WTC11 (cell line): ENCODE results near the gene PITPNC1.
A peak's percentile ranks its signal among the peaks of the same experiment; 100 is the strongest.

Experiments used
- ATF3 ChIP-seq: sonication (generic); formaldehyde crosslinking; conservative IDR thresholded peaks from 2 replicates; pipeline ENCODE4 v1.8.1; 2022; ENCODE audit warnings: mild to moderate bottlenecking, missing genetic modification reagents
- CTCF ChIP-seq: fragments of 200-600 bp; IDR thresholded peaks from 2 replicates; pipeline ENCODE4 v1.8.0; 2022; ENCODE audit warnings: antibody characterized with exemption
- ERG ChIP-seq: fragments of 250-450 bp; sonication (Bioruptor Pico); IDR thresholded peaks from 2 replicates; pipeline ENCODE4 v1.8.0; 2021; ENCODE audit warnings: mild to moderate bottlenecking
- FOXJ3 ChIP-seq: sonication (generic); formaldehyde crosslinking; IDR thresholded peaks from 2 replicates; pipeline ENCODE4 v1.9.0; 2021; ENCODE audit warnings: missing genetic modification reagents, mild to moderate bottlenecking, borderline replicate concordance
- JUN ChIP-seq: sonication (generic); formaldehyde crosslinking; IDR thresholded peaks from 2 replicates; pipeline ENCODE4 v1.8.0; 2023; ENCODE audit warnings: mild to moderate bottlenecking, missing genetic modification reagents
- NR2C2 ChIP-seq: sonication (generic); formaldehyde crosslinking; IDR thresholded peaks from 2 replicates; pipeline ENCODE4 v1.8.0; 2022; ENCODE audit warnings: mild to moderate bottlenecking, missing genetic modification reagents
- NR3C1 ChIP-seq: sonication (generic); formaldehyde crosslinking; conservative IDR thresholded peaks from 2 replicates; pipeline ENCODE4 v1.8.1; 2023; ENCODE audit warnings: low read depth, mild to moderate bottlenecking, missing genetic modification reagents
- SMAD4 ChIP-seq: sonication (generic); formaldehyde crosslinking; IDR thresholded peaks from 2 replicates; pipeline ENCODE4 v1.8.0; 2022; ENCODE audit warnings: mild to moderate bottlenecking, missing genetic modification reagents
- SP1 ChIP-seq: sonication (generic); formaldehyde crosslinking; conservative IDR thresholded peaks from 2 replicates; pipeline ENCODE4 v1.8.1; 2022; ENCODE audit warnings: missing genetic modification reagents
- ZBTB43 ChIP-seq: sonication (generic); formaldehyde crosslinking; IDR thresholded peaks from 2 replicates; pipeline ENCODE4 v1.8.1; 2023; ENCODE audit warnings: mild to moderate bottlenecking, missing genetic modification reagents

- TF ChIP-seq ATF3 (CRISPR knock-in tag), result no peak
- no peak for TF ChIP-seq SMAD4 (CRISPR knock-in tag)
- no peak for TF ChIP-seq CTCF
- TF ChIP-seq SP1 (CRISPR knock-in tag), result peak; percentile 93
- TF ChIP-seq JUN, result no peak; the same call in 1 of the 2 replicates
- no peak for TF ChIP-seq FOXJ3
- TF ChIP-seq ZBTB43 (CRISPR knock-in tag), result 0 out of 2 replicates have a peak, but pooled peaks have one; percentile 27
- TF ChIP-seq NR3C1 (CRISPR knock-in tag), result no peak
- 0 out of 2 replicates have a peak, but pooled peaks have one; percentile 30 for TF ChIP-seq ERG (CRISPR knock-in tag)
- no peak for TF ChIP-seq NR2C2 (CRISPR knock-in tag)
Observed at GRCh38 chr17:67366193-67367157, 10.6 kb upstream of the PITPNC1 start, which contains the start of gene PSMD12.
